Activated T-helper 2 cell treated with anti-CD3 and anti-CD28 coated beads, Interferon-gamma antibody, Interleukin-2, Interleukin-4, amounts not matched to agents 10 μg/mL and 5 μg/mL and 100 μg/mL, durations not matched to agents 14 hours and 24 hours and 36 hours (primary cell): ENCODE measurements around the gene TRIM9. TPM values are rescaled to one million over a fixed set of nuclear protein-coding genes. Genes with fewer than 3 reads are reported as not detected.
"Not testable (repeated sequence)": the region's sequence is repeated elsewhere in the genome, so short reads cannot be mapped to it uniquely, and the experiment has no call there.

ENCODE experiments used
- DNase-seq: peaks from one replicate; pipeline ENCODE4 v3.0.0; 2021; ENCODE audit warnings: low spot score
- H3K27ac Mint-ChIP-seq: one replicate; pipeline ENCODE4 v1.8.0; 2021; ENCODE audit warnings: mixed read lengths
- H3K27me3 Mint-ChIP-seq: one replicate; pipeline ENCODE4 v1.8.0; 2021; ENCODE audit warnings: low read depth, mixed read lengths
- H3K36me3 Mint-ChIP-seq: one replicate; pipeline ENCODE4 v1.8.0; 2021; ENCODE audit warnings: low read depth, mixed read lengths
- H3K4me1 Mint-ChIP-seq: one replicate; pipeline ENCODE4 v1.8.0; 2021; ENCODE audit warnings: low read depth, mixed read lengths
- H3K4me3 Mint-ChIP-seq: one replicate; pipeline ENCODE4 v1.8.0; 2021; ENCODE audit warnings: low read depth, mild to moderate bottlenecking, moderate library complexity, mixed read lengths
- H3K9me3 Mint-ChIP-seq: one replicate; pipeline ENCODE4 v1.8.0; 2021; ENCODE audit warnings: mixed read lengths
- intact Hi-C: fragments of 100-400 bp; cut with micrococcal nuclease; formaldehyde crosslinking; loops from one replicate; pipeline ENCODE4 v1.15.1; 2023
- total RNA-seq: library from RNA; stranded (reverse); gene quantifications from 2 replicates; pipeline ENCODE4 v1.2.3, GENCODE V29; 2022

TRIM9 gene
- total RNA-seq, 1 donor from 2014 or later, result 0.46 TPM

DNA sequence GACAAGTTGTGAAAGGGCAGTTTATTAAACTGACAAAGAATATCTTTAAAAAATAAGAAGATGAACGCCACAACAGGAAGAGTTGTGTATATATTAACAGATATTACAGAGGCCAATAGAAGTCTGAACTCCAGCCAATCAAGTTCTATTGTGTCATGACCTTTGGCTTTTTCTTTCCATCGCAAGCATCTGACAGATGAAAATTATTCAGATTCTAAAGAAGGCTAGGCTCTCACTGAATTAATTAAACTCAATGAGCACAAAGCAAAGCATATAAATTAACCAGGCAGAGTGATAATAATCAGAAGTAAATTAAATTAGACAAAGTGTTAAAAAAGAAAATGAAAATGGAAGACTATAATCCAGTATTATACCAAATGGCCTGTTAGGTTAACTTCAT lies 88.6 kb downstream of the TRIM9 start:
- intact Hi-C loops, result no loop called here
- Mint-ChIP-seq H3K4me3 (no peak overlapping the region), H3K36me3 (no peaks in the 10 kb centered on the region), H3K4me1 (peaks cover 9% of the 10 kb centered on the region), H3K27ac (no peak overlapping the region), H3K9me3 (no peaks in the 10 kb centered on the region), H3K27me3 (peaks cover 3% of the 10 kb centered on the region)
- no peak for DNase-seq

DNA sequence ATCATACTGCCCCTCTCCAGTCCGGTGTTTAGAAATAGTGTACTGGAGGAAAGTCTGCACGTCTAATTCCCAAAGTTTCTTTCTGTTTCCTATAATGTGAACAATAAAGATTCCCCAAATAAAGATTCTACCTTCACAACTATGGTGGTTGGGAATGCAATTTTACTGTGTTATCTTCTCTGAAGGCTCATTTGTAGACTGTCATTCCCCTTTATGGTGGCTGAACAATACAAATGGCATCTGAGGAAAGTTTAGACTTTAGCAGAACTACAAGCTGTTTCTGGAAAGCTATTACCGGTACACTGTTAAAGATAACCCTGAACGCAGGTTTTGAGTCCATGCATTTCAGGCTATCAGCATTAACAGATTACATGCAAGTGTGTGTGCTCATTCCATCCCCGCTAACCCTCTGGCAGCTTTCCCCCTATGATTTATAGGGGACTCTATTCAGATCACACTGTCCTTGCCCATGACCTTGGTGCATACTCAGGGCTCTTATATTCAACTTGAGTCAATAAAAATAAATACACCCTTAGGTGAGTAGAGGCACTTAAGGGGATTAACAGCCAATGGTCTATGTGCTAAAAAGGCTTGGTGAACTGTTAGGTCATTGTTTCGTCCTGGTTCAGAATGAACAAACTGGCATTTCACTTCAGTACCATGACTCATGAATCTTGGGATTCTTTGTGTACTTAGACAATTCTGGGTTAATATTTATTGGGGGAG lies 89.9 kb downstream of the TRIM9 start:
- peaks cover 3% of the 10 kb centered on the region for H3K27me3 Mint-ChIP-seq
- no peak overlapping the region for H3K4me3 Mint-ChIP-seq
- peaks cover 9% of the 10 kb centered on the region for H3K4me1 Mint-ChIP-seq
- DNase-seq, result no peak
- H3K9me3 Mint-ChIP-seq, result no peaks in the 10 kb centered on the region
- H3K36me3 Mint-ChIP-seq, result no peaks in the 10 kb centered on the region
- intact Hi-C loops, result no loop called here
- no peak overlapping the region for H3K27ac Mint-ChIP-seq

DNA sequence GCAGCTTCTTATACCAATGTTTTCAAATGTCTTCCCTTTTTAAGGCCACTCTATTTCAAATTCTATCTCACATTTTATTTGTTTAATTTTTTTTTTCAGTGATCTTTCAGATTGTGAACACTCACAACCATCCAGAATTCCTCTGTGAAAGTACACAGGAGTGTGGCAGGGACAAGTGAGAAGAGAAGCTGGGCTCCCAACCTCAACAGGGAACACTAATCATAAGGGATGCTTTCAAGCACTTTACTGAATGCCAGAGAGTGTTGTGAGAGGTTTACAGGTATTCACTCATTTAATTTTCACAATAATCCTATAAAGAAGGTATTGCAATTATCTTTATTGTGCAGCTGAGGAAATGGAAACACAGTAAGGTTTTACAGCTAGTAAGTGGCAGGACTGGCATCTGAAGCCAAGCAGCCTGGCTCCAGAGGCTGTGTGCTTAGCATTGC lies 90.5 kb downstream of the TRIM9 start:
- Mint-ChIP-seq H3K27me3 (peaks cover 3% of the 10 kb centered on the region), H3K27ac (no peak overlapping the region), H3K4me1 (peaks cover 9% of the 10 kb centered on the region), H3K36me3 (no peaks in the 10 kb centered on the region), H3K4me3 (no peak overlapping the region), H3K9me3 (no peaks in the 10 kb centered on the region)
- intact Hi-C loops, result no loop called here
- no peak for DNase-seq

DNA sequence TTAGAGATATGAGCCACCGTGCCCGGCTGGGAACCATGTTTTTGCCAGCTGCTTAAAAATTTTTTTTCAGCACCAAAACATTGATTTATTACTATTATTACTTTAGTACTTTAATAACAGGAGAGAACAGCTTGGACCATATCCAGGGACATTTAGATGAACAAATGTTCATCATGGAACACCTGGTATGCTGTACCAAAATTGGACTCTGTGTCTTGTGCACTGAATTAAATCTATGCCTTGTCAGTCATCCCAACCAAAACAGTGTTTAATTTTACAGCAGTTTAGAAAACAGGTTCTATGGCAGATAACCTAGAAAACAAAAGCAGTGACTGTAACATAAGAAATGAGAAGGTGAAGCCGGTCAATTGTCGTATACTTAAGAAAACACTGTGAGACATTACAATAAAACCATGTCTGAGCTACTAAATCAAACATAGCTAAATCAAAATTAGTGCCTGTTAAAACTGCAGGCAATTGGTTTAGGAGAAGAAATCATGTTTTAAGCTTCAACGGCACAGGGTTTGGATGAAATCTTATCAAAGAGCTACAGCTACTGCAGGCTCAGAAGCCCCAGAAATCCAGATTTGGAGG lies 92.4 kb downstream of the TRIM9 start:
- Mint-ChIP-seq H3K36me3 (no peaks in the 10 kb centered on the region), H3K4me1 (peaks cover 5% of the 10 kb centered on the region), H3K9me3 (no peaks in the 10 kb centered on the region), H3K4me3 (no peak overlapping the region), H3K27me3 (peaks cover 3% of the 10 kb centered on the region), H3K27ac (no peak overlapping the region)
- intact Hi-C loops, result no loop called here
- DNase-seq, result no peak

DNA sequence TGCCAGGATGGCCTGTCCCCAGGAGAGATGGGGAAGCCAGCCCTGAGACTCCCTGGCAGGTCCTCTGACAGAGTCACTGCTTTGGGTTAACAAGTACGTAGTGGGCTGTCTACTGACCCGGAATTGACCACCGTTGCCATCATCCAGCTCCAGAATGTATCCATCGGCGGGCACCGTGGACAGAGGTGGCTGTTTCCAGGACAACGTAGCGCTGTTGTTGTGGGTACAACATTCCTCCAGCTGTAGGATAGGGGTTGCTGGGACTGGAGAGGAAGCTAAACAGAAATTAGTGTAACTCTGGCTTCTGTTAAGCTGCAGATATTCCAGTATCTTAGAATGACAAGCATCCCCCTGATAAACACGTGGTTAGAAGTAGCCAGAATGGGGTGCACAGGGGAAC lies 94.3 kb downstream of the TRIM9 start:
- Mint-ChIP-seq H3K27me3 (peaks cover 3% of the 10 kb centered on the region), H3K9me3 (no peaks in the 10 kb centered on the region), H3K27ac (no peak overlapping the region), H3K4me3 (no peak overlapping the region), H3K4me1 (no peaks in the 10 kb centered on the region), H3K36me3 (no peaks in the 10 kb centered on the region)
- intact Hi-C loops, result no loop called here
- DNase-seq, result no peak

DNA sequence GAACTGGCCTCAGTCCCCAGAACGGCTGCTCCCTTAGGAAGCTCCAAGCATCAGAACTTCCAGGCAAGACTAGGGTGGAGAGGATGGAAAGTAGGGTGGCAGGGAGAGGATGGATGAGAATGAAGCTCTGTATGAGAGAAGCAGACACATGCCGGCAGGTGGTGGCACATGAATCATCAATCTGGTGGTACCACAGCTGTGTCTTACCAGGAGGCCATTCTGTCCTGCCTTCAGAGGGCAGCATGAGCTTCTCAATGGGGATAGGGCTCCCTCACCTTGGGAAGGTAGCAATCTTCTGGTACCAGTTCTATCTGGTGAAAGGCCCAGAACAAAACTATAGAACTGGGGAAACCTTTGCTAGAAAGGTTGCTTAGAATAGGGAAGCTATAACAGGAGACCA lies 95.2 kb downstream of the TRIM9 start:
- Mint-ChIP-seq H3K36me3 (no peaks in the 10 kb centered on the region), H3K4me1 (no peaks in the 10 kb centered on the region), H3K27me3 (peaks cover 5% of the 10 kb centered on the region), H3K4me3 (no peak overlapping the region), H3K9me3 (no peaks in the 10 kb centered on the region), H3K27ac (no peak overlapping the region)
- no peak for DNase-seq
- intact Hi-C loops, result no loop called here

DNA sequence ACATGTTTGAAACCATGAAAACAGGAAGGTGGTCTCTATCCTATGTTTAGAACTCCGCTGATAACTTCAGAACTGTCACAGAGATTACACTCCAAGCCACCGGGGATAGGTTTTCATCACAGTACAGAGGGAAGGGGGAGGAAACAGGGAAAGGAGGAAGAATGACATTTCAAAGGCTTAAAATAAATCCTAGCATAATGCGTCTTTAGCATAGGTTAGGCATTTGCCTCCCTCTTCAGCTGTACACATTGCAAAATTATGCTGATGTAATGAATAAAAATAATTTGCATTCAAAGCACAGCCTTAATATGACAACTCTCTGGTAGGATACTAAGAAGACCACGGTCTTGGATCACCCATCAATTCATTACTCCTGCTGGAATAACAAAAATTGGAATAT lies 96.3 kb downstream of the TRIM9 start:
- Mint-ChIP-seq H3K4me1 (no peaks in the 10 kb centered on the region), H3K4me3 (no peak overlapping the region), H3K9me3 (no peaks in the 10 kb centered on the region), H3K27me3 (peaks cover 5% of the 10 kb centered on the region), H3K36me3 (no peaks in the 10 kb centered on the region), H3K27ac (no peak overlapping the region)
- DNase-seq, result no peak
- intact Hi-C loops, result no loop called here

DNA sequence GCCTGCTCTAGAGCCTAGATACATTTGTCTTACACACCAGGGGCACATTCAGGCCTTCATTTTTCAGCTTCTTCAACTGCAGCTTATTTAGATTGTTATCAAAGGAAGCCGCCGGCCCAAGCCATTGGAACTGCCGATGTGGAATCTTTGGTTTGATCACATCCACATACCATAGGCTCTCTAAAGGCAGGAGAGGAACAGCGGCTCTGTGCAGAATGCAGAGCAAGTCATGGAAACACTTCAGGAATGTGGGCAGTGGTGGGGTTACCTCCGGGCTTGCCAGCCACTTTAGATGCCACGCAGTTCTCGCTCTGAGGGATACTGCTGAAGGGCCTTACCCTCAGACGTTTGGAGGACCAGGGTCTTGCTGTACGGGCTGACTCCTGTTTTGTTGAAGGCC lies 97.2 kb downstream of the TRIM9 start:
- H3K36me3 Mint-ChIP-seq, result no peaks in the 10 kb centered on the region
- H3K27me3 Mint-ChIP-seq, result peaks cover 5% of the 10 kb centered on the region
- no peak overlapping the region for H3K4me3 Mint-ChIP-seq
- DNase-seq, result no peak
- intact Hi-C loops, result no loop called here
- no peaks in the 10 kb centered on the region for H3K4me1 Mint-ChIP-seq
- H3K27ac Mint-ChIP-seq, result no peak overlapping the region
- H3K9me3 Mint-ChIP-seq, result no peaks in the 10 kb centered on the region

DNA sequence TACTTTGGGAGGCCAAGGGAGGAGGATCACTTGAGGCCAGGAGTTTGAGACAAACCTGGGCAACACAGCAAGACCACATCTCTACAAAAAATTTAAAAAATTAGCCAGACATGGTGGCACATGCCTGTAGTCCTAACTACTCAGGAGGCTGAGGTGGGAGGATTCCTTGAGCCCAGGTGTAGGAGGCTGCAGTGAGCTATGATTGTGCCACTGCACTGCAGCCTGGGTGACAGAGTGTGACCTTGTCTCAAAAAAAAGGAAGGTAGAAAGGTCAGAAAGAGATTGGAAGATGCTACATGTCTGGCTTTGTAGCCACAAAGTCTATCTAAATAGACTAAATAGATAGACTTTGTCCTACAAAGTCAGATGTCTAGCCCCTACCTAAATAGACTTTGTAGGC lies 100.7 kb downstream of the TRIM9 start:
- H3K36me3 Mint-ChIP-seq, H3K27me3 Mint-ChIP-seq, H3K4me1 Mint-ChIP-seq, DNase-seq, H3K27ac Mint-ChIP-seq, intact Hi-C loops, H3K4me3 Mint-ChIP-seq, H3K9me3 Mint-ChIP-seq: not testable (repeated sequence)

DNA sequence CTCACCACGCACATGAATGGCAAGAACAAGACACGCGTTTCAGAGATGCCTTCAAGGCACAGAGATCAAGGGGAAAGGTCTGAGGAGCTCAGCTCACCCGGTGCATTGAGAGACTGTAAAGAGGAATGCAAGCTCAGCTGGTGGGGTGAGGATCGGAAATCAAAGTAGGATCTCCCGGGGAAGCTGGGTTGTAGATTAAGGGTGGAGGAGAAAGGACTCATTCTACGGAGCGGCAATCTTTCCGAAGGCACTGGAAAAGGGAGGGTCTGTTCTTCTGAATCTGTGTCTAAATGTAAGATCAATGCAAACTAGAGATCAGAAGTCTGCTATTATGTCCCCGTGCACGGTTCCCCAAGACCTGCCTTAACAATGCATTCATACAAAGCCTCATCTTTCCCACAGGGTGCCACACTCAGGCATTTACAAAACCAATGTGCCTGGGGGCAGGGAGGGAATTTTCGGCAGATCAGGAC lies 109.0 kb downstream of the TRIM9 start:
- H3K9me3 Mint-ChIP-seq, result no peaks in the 10 kb centered on the region
- no peaks in the 10 kb centered on the region for H3K4me1 Mint-ChIP-seq
- intact Hi-C loops, result no loop called here
- no peak for DNase-seq
- H3K27me3 Mint-ChIP-seq, result peaks cover 5% of the 10 kb centered on the region
- no peaks in the 10 kb centered on the region for H3K36me3 Mint-ChIP-seq
- no peak overlapping the region for H3K27ac Mint-ChIP-seq
- no peak overlapping the region for H3K4me3 Mint-ChIP-seq

DNA sequence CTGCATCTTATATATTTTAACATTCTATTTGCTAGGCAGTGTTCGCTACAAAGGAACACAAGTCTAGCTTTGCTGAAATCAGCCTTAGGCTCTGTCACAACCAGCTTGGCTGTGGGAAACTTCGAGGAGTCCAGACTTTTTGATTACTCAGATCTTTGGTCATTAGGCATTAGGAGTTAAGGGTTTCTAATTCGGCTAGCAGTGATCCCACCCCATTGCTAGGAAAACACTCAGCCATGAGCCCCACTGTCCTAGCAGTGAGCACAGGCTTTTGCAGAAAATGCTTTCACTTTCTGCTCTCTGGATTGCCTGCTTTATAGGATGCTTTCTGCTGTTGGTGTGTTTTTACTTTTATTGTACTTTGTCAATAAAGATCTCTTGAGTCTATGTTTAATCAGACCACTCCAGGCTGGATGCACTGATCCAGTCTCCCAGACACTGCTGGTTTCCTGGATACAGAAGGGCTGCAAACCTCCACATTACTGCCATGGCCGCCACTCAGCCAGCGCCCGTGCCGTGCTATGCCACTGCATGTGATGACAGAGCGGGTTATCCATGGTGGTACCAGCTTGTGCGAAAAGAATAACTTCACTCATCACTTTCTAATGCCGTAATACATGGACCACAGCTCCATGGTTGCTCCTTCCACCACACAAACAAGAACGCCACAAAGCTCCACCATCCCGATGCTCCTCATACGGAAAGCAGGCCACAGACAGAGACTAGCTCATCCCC lies 109.6 kb downstream of the TRIM9 start:
- intact Hi-C loops, result no loop called here
- Mint-ChIP-seq H3K27me3 (peaks cover 5% of the 10 kb centered on the region), H3K36me3 (no peaks in the 10 kb centered on the region), H3K4me1 (no peaks in the 10 kb centered on the region), H3K27ac (no peak overlapping the region), H3K9me3 (no peaks in the 10 kb centered on the region), H3K4me3 (no peak overlapping the region)
- DNase-seq, result no peak

DNA sequence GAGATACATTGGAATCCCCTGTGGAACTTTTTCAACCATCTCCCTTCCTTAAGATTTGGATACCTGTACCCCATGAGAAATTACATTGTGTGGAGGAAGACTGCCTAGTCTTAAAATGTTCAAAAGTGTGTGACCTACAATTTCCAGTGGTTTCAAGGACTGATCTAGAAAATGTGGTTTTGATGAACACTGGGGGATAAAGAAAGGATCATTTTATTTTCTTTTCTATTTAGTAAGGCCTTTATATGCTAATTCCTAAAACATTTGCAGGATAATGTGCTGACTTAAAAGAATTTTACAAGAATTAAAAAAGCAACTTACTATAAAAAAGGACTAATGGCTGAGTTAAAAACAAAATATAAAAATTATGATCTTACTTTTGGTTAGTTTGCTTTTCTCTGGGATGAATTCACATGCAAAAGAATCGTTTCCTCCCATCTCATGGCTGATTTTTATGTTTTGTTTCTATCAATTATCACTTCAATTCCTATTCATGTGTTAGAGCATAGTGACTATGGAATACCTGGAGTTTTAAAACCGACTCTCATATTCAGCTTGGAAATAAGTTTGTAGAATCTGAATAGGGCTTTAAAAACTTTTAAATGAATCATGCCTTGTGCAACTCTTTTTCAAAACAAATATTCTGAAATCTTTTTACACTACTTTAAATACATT lies 110.7 kb downstream of the TRIM9 start:
- intact Hi-C loops, result no loop called here
- H3K27me3 Mint-ChIP-seq, result peaks cover 4% of the 10 kb centered on the region
- no peaks in the 10 kb centered on the region for H3K36me3 Mint-ChIP-seq

More for the DNA sequence above, 110.7 kb downstream of the TRIM9 start:
- no peak overlapping the region for H3K4me3 Mint-ChIP-seq
- H3K4me1 Mint-ChIP-seq, result no peaks in the 10 kb centered on the region
- no peaks in the 10 kb centered on the region for H3K9me3 Mint-ChIP-seq
- H3K27ac Mint-ChIP-seq, result no peak overlapping the region
- no peak for DNase-seq
